Measurements from ENCODE around the gene KLF15.

Gene KLF15

GRCh38 chr3:126389112-126389793 is 32.0 kb upstream of the KLF15 start:
- peak; percentile 92 for DNase-seq (ENCODE audit: low spot score)

DNA sequence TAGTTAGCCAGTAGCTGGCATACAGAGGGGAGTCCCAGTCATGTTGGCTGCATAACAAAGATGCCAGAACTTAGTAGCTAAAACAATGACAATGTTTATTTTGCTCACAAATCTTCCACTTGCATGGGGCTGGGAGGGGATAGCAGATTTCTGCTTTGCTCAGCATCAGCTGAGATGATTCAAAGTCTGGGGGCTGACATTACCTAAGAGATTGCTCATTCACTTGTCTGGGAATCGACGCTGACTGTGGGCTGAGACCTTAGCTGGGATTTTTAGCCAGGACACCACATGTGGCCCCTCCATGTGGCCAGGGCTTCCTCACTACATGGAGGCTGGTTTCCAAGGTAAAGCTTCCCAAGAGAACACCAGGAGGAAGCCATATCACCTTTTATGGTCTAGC is 24.8 kb upstream of the KLF15 start:
- DNase-seq (ENCODE audit: low spot score) = no peak

DNA sequence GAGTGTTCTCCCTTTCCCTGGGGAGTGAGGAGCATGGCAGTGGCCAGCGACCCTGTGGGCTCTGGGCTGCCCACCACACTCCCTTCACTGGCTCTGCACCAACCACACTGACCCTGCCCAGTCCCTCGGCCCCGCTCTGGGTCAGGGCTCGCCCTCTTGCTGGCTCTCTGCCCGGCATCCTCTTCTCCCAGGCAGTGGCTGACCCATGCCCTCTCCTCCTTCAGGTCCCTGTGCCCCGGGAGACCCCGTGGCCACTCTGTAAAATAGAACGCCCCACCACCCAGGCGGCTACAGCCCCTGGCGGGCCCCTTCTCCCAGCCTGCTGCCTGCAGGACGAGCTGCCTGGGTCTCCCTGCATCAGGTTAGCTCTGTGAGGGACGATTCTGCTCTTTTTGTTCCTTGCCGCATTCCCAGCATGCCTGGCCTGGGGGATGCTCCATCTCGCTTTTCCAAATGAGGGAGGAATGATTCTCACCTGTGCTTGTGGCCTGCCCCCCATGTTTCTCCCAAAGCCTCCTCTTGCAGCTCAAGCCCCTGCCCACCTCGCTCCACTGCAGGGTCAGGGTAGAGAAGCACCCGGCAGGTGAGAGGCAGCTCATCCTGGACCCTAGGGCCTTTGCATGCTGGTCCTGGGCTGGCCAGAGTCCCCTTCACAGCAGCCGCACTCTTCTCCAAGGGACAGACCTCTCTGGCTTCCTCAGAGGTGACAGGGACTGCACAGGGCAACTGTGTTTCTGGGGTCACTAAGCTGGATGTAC is 23.0 kb upstream of the KLF15 start:
- no peak for DNase-seq (ENCODE audit: low spot score)

- no peak for DNase-seq (ENCODE audit: low spot score)
Measured at GRCh38 chr3:126378341-126378751, 21.1 kb upstream of the KLF15 start.

DNA sequence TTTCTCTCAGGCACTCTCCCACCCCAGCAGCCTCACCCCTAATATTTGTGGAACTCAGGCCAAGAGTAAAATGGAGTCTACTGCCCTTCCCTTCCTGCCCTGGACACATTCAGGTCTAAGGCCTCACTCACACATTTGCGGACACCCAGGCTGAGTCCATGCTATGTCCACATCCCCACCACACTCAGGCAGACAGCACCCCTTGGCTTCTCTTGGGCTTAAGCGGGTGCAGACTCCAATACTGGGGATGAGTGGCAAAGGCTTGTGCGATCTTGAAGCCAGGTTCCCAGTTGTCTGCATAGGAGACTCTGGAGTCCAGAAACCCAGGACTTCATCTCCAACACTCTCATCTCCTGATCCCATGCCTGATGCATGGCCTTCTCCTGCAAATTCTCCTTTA is 20.0 kb upstream of the KLF15 start:
- DNase-seq (ENCODE audit: low spot score) = no peak

DNA sequence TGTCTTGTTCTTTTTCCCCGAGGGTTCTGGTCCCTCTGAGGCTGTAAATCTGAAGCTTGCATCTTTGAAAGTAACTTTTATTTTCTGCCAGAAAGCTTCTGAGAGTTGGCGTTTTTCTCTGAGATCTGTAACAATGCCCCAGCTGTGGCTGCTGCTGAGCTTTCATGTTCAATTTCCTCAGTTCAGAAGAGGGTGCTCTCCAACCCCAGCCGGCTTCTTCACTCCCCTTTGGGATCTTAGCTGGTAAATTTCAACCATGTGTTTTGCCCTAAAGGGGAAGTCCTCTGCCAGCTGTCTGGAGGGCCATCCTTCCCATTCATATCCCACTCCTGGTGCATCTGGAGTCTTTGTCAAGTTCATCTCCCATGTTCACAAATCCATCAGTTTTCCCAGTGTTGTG is 19.2 kb upstream of the KLF15 start:
- no peak for DNase-seq (ENCODE audit: low spot score)

DNA sequence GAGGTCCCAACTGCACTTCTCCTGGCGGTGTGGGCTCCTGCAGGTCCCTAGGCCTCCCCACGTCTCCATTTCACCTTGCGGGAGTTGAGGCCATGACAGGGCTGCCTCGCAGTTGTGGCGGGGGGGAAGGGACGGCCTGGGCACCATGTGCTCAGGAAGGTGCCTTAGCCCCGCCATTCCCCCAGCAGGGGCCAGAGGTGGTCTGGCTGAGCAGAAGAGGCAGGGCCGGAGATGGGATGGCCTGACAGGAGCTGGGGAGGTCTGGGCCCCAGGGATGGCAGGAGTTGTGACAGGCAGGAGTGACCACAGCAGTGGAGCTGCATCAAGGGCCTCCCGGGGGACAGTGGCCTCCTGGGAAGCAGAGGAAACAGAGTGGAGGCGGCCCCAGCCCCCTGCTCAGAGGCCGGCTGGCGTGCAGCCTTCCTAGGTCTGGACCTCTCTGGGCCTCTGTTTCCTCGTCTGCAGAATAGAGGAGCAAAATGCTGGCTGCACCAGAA is 18.7 kb upstream of the KLF15 start:
- DNase-seq (ENCODE audit: low spot score) = no peak

- DNase-seq (ENCODE audit: low spot score) = no peak
Measured at GRCh38 chr3:126373682-126374601, 16.7 kb upstream of the KLF15 start.

GRCh38 chr3:126373146-126373613 is 16.0 kb upstream of the KLF15 start:
- no peak for DNase-seq (ENCODE audit: low spot score)

- no peak for DNase-seq (ENCODE audit: low spot score)
Measured at GRCh38 chr3:126372413-126373145, 15.4 kb upstream of the KLF15 start.

GRCh38 chr3:126371096-126371705 is 14.0 kb upstream of the KLF15 start:
- no peak for DNase-seq (ENCODE audit: low spot score)

GRCh38 chr3:126370606-126371005 is 13.4 kb upstream of the KLF15 start:
- no peak for DNase-seq (ENCODE audit: low spot score)

GRCh38 chr3:126370055-126370454 is 12.8 kb upstream of the KLF15 start:
- DNase-seq (ENCODE audit: low spot score) = no peak

GRCh38 chr3:126369490-126369889 is 12.3 kb upstream of the KLF15 start:
- no peak for DNase-seq (ENCODE audit: low spot score)

GRCh38 chr3:126367316-126367805 is 10.2 kb upstream of the KLF15 start:
- DNase-seq (ENCODE audit: low spot score) = no peak

DNA sequence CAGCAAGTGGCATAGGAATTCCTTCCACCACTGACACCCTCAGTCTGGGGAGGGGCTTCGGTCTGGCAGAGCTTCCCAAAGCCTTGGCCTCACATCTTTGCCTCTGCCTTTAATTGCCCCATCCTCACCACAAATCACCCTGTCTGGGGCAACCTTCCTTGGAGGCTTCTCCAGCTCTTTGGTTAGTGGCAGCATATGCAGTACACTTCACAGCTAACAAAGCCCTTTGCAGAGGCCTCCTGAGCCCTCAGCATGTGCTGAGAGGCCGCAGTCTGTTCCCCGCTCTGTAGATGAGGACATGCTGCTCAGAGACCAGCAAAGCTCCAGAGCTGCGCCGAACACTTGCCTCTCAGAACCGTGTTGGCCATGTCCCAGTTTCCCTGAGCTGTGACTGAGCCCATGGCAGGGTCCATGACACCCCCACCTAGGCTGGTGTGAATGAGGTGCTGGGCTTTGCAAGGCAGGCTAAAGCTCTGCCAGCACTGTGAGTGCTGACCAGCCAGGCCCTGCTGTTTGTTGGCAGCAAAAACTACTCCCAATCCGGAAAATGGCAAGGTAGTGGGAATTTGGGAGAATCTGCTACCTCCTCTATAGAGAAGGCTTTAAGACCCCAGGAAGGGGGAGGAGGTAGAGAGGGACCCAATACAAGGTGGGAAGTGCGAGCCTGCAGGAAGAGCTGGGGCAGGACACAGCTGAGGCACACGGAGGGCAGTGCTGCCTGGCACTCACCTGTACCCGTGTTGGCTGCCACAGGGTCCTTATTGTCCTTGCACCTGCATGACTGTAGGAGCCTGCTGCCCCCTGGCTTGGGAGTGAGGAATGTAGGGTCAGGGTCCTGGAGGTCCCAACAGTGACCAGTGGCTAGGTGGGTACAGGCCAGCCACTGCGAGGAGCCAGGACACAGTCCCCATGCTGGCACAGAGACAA is 8.4 kb upstream of the KLF15 start:
- no peak for DNase-seq (ENCODE audit: low spot score)

- no peak for DNase-seq (ENCODE audit: low spot score)
Measured at GRCh38 chr3:126364731-126365301, 7.6 kb upstream of the KLF15 start.

DNA sequence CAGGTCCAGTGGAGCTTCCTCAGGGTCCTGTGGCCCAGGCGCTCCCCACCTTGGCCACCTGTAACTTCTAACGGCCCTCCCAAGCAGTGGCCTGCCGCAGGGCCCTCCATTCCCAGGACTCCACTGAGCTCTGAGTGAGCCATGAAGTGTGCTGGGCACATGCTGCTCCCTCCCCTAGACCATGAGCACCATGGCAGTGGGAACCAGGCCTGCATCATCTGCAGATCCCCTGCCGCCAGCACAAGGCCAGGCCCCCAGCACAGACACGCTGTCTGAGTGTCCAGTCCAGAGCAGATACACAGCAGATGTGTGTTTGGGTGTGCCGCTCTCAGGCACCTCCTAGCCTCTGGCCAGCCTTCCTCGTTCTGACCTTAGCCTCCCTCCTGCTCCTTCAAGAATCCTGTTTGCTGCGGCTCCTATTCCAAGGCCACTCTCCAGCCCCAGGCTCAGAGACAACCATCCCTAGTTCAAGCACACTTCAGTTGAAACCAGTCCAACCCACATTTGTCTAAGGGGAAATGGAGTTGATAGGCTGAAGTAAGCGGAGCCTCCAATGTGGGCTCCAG is 7.0 kb upstream of the KLF15 start:
- DNase-seq (ENCODE audit: low spot score) = no peak

- no peak for DNase-seq (ENCODE audit: low spot score)
Measured at GRCh38 chr3:126361211-126361610, 4.0 kb upstream of the KLF15 start.
